GM13977 (cell line): ENCODE results near the gene TMEFF2.

Experiments used
- DNase-seq: peaks from one replicate; pipeline ENCODE4 v3.0.0; 2012; ENCODE audit warnings: low spot score
- CTCF ChIP-seq: IDR thresholded peaks from 2 replicates; pipeline ENCODE4 v1.5.1; 2012; ENCODE audit warnings: mild to moderate bottlenecking, control low read depth; ENCODE audit not compliant: insufficient read depth; ENCODE audit errors: extremely low read depth, missing control alignments
- in situ Hi-C: fragments of 300-500 bp; cut with MboI; formaldehyde crosslinking; loops from one replicate; pipeline ENCODE4 v1.12.0; 2022; ENCODE audit warnings: low sequenced_read_pairs, low pct_unique_long_range_greater_than_20kb, mixed read lengths, inconsistent platforms; ENCODE audit not compliant: unreplicated experiment

The TMEFF2 gene

DNA sequence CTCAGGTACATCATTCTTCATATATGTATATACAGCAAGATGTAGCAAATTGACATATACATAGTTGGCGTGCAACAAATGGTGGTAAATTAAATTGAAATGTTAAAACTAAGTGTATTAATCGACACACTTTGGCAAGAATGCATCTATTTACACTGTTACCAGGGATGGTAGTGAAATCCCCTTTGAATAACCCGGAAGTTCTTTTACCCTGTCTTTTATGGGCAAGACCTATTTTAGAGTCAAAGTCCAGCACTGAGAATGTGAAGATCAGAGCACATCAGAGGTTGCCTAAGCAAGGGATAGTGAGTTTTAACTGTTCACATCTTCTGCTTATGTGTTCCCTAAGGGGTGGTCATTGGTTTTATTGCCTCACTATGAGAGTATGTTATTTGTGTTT, 7.6 kb upstream of the TMEFF2 start:
- no peak for DNase-seq
- in situ Hi-C loops = no loop called here
- no peak for TF ChIP-seq CTCF

DNA sequence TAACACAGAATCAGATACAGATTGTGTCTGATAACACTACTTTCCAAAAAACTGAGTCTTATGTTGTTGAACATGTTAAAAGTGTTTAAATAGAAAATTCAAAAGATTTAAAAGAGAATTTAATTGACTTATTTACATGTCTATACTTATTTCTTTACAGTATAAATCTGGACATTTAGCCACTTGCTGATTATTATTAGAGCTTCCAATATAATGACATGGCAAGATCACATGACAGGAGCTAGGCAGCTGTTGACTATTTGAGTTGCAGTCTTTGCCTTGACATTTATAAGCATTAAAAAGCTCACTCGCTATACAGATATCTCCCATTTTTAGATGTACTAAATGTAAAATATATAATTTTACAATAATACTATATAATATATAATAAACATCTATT, 6.4 kb upstream of the TMEFF2 start:
- TF ChIP-seq CTCF = no peak
- in situ Hi-C loops = no loop called here
- no peak for DNase-seq

DNA sequence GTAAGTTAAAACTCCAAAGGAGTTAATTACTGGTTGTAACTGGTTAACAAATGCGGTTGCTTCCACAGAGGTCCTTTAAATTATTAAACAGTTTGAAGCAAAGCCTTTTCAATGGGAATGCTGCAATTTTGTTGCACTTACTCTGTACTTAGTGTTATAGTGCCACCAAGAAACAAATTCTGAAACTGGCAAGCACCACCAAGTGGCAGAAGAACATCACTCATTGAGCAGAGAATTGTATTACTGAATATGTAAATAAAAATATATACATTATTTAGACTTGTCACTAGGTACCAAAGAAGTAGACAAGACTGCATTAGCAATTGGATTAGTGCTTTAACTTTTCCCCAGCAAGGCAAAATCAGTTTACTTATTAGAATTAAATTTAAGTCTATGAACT, 2.6 kb upstream of the TMEFF2 start:
- DNase-seq = peak; percentile 14
- in situ Hi-C loops = no loop called here
- no peak for TF ChIP-seq CTCF

DNA sequence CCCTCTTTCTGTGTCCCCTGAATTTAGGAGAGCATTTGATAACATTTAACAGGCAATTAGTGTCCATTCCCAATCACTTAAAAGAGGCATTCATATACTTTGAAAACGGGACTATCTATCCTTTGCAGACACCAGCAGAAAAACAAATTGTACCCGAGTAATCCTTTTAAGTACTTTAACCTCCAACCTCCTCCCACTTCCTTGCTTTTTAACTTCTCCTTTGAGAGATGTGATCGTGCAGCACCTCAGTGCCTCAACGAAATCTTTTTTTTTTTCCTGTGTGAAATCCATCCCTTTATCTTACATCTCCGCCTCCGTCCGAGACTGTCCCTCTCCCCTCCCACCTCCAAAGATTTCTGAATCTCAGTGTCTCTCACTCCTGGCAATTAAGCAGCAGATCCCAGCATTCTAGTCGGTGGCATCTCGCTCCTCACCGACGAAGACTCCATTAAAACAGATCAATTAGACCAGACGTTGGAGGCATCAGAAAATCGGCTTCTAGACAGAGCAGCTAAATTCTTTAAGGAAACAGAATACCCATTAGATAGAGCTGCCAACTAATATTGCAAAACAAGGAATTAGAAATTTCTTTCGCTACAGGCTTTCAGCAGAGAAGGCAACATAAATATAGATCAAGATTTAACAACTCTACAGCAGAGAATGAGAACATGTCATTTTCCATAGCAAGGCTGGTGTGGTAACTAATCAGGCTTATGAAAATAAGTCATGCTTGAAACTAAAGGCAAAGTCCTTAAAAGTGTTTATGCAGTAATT, 1.9 kb upstream of the TMEFF2 start:
- TF ChIP-seq CTCF = no peak
- no peak for DNase-seq
- in situ Hi-C loops = no loop called here

- peak; percentile 19 for DNase-seq
- in situ Hi-C loops = no loop called here
- no peak for TF ChIP-seq CTCF
Observed at GRCh38 chr2:192195548-192196418, 1.1 kb upstream of the TMEFF2 start.

DNA sequence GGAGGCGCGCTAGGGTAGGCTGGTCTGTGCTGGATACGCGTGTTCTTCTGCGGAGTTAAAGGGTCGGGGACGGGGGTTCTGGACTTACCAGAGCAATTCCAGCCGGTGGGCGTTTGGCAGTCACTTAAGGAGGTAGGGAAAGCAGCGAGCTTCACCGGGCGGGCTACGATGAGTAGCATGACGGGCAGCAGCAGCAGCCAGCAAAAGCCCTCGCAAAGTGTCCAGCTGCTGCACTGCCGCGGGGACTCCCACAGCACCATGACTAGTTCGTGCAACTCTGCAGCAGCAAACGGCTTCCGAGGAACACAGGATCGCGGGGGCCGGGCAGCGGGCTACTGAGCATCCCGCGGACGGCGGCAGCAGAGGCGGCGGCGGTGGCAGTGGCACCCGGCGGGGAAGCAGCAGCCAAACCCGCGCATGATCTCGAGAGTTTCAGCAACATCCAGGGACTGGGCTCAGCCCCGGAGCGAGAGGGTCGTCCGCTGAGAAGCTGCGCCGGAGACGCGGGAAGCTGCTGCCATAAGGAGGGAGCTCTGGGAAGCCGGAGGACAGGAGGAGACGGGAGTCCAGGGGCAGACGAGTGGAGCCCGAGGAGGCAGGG, 368 bp downstream of the TMEFF2 start:
- TF ChIP-seq CTCF = no peak
- DNase-seq = peak; percentile 27
- in situ Hi-C loops = no loop called here
